Cardiac muscle cell (in vitro differentiated cells and primary cell): ENCODE data around the gene RAB10. TPM values are rescaled to one million over a fixed set of nuclear protein-coding genes. Genes with fewer than 3 reads are reported as not detected.
"Not testable (repeated sequence)": the region's sequence is repeated elsewhere in the genome, so short reads cannot be mapped to it uniquely, and the experiment has no call there.

Source experiments
- DNase-seq, 2 donors: peaks; one replicate each; pipeline versions ENCODE4 v3.0.0 to v3.0.0-alpha.2; 2010 to 2017; ENCODE audit warnings: low read depth in 1 of 2, low spot score in 1 of 2
- H3K27ac ChIP-seq: fragments of 200-600 bp; sonication (generic); 2 replicates; pipeline ENCODE4 v1.5.1; 2016
- H3K27me3 ChIP-seq: fragments of 200-600 bp; sonication (generic); 2 replicates; pipeline ENCODE4 v1.6.0; 2016; ENCODE audit warnings: control low read depth
- H3K36me3 ChIP-seq: fragments of 200-600 bp; sonication (generic); 2 replicates; pipeline ENCODE4 v1.5.1; 2016; ENCODE audit warnings: control low read depth
- H3K4me1 ChIP-seq: fragments of 200-600 bp; sonication (generic); 2 replicates; pipeline ENCODE4 v1.8.1; 2017; ENCODE audit warnings: low read depth, mild to moderate bottlenecking, mixed run types
- H3K4me3 ChIP-seq: fragments of 200-600 bp; sonication (generic); 2 replicates; pipeline ENCODE4 v1.5.1; 2016; ENCODE audit warnings: mild to moderate bottlenecking
- H3K9me3 ChIP-seq: fragments of 200-600 bp; sonication (generic); 2 replicates; pipeline ENCODE4 v1.5.1; 2017; ENCODE audit warnings: low read depth, mild to moderate bottlenecking, control low read depth
- polyA plus RNA-seq: library from polyadenylated mRNA; unstranded; fragments of >200 nt; fragmentation: Nextera tagmentation; extraction: Ambion mirVana; gene quantifications from 2 replicates; pipeline ENCODE4 v1.2.1, GENCODE V29; 2016
- total RNA-seq: library from RNA; depleted of rRNA; stranded (reverse); fragments of >200 nt; gene quantifications from 2 replicates; pipeline ENCODE4 v1.2.3, GENCODE V29; 2016
- TF ChIP-seq, protein P1 (sequence below): IDR thresholded peaks from 2 replicates; pipeline ENCODE4 v1.5.1; 2012; ENCODE audit warnings: low read depth, mild to moderate bottlenecking, low read length

RAB10 gene
- total and polyA plus RNA-seq, 2 experiments from 2014 or later = 75.9 to 145 TPM

GRCh38 chr2:26080356-26080755 lies 46.5 kb downstream of the RAB10 start:
- H3K4me3 ChIP-seq = no peak overlapping the region

DNA sequence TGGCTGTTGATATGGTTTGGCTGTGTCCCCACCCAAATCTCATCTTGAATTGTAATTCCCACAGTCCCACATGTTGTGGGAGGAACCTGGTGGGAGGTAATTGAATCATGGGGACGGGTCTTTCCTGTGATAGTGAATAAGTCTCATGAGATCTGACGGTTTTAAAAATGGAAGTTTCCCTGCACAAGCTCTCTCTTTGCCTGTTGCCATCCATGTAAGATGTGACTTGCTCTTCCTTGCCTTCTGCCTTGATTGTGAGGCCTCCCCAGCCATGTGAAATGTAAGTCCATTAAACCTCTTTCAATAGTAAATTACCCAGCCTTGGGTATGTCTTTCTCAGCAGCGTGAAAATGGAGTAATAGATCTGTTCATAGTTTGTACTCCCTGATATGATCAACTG lies 47.0 kb downstream of the RAB10 start:
- not testable (repeated sequence) for H3K9me3 ChIP-seq, H3K36me3 ChIP-seq, DNase-seq, H3K4me3 ChIP-seq, H3K27me3 ChIP-seq, H3K27ac ChIP-seq, H3K4me1 ChIP-seq

More at GRCh38 chr2:26080356-26080755, 46.5 kb downstream of the RAB10 start:
- Histone ChIP-seq H3K9me3 (no peaks in the 10 kb centered on the region), H3K36me3 (no peaks in the 10 kb centered on the region), H3K27ac (no peak overlapping the region), H3K27me3 (no peaks in the 10 kb centered on the region), H3K4me1 (no peaks in the 10 kb centered on the region)
- no peak for DNase-seq
- TF ChIP-seq, protein P1, sequence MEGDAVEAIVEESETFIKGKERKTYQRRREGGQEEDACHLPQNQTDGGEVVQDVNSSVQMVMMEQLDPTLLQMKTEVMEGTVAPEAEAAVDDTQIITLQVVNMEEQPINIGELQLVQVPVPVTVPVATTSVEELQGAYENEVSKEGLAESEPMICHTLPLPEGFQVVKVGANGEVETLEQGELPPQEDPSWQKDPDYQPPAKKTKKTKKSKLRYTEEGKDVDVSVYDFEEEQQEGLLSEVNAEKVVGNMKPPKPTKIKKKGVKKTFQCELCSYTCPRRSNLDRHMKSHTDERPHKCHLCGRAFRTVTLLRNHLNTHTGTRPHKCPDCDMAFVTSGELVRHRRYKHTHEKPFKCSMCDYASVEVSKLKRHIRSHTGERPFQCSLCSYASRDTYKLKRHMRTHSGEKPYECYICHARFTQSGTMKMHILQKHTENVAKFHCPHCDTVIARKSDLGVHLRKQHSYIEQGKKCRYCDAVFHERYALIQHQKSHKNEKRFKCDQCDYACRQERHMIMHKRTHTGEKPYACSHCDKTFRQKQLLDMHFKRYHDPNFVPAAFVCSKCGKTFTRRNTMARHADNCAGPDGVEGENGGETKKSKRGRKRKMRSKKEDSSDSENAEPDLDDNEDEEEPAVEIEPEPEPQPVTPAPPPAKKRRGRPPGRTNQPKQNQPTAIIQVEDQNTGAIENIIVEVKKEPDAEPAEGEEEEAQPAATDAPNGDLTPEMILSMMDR = no peak

DNA sequence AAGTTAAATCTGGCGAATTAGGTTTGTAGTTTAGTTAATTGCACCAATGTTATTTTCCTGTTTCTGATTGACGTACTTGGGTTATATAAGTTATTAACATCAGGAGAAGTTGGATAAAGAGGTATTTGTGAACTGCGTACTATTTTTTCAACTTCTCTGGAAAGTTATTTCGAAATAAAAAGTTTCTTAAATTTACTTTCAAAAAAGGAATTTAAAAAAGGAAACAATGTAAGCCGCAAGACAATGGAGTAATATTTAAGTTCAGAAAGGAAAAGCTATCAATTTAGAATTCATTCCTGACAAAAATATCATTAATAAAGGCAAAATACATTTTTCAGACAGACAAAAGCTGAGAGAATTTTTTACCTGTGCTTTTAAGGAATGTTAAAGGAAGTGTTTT lies 47.7 kb downstream of the RAB10 start:
- Histone ChIP-seq H3K9me3 (no peaks in the 10 kb centered on the region), H3K4me3 (no peak overlapping the region), H3K27me3 (no peaks in the 10 kb centered on the region)

GRCh38 chr2:26086155-26086637 lies 52.3 kb downstream of the RAB10 start:
- Histone ChIP-seq H3K4me3 (no peak overlapping the region), H3K27ac (no peak overlapping the region), H3K4me1 (no peaks in the 10 kb centered on the region), H3K36me3 (no peaks in the 10 kb centered on the region), H3K27me3 (no peaks in the 10 kb centered on the region), H3K9me3 (no peaks in the 10 kb centered on the region)
- TF ChIP-seq, protein P1 = no peak
- peak in 1 of 2 donors; percentile 27 for DNase-seq

More for the DNA sequence above, 47.7 kb downstream of the RAB10 start:
- H3K36me3 ChIP-seq = no peaks in the 10 kb centered on the region
- DNase-seq = no peak
- TF ChIP-seq, protein P1 = no peak
- H3K4me1 ChIP-seq = no peaks in the 10 kb centered on the region
- no peak overlapping the region for H3K27ac ChIP-seq

GRCh38 chr2:26086779-26087178 lies 52.9 kb downstream of the RAB10 start:
- Histone ChIP-seq H3K9me3 (no peaks in the 10 kb centered on the region), H3K27ac (no peak overlapping the region), H3K27me3 (no peaks in the 10 kb centered on the region), H3K4me3 (no peak overlapping the region), H3K36me3 (no peaks in the 10 kb centered on the region), H3K4me1 (no peaks in the 10 kb centered on the region)
- TF ChIP-seq, protein P1 = no peak
- DNase-seq = no peak

GRCh38 chr2:26088038-26088643 lies 54.3 kb downstream of the RAB10 start:
- DNase-seq = peak; percentile 17 to 44
- Histone ChIP-seq H3K27ac (no peak overlapping the region), H3K9me3 (no peaks in the 10 kb centered on the region), H3K4me1 (no peaks in the 10 kb centered on the region), H3K36me3 (no peaks in the 10 kb centered on the region), H3K27me3 (no peaks in the 10 kb centered on the region), H3K4me3 (no peak overlapping the region)
- TF ChIP-seq, protein P1 = peak; percentile 72

GRCh38 chr2:26088931-26089330 lies 55.0 kb downstream of the RAB10 start:
- H3K4me3 ChIP-seq, H3K27ac ChIP-seq, H3K9me3 ChIP-seq, H3K4me1 ChIP-seq, H3K27me3 ChIP-seq, H3K36me3 ChIP-seq, DNase-seq: not testable (repeated sequence)
